Stimulated activated CD4-positive, alpha-beta T cell treated with anti-CD3 and anti-CD28 coated beads, Interleukin-2, amount 100 ng/mL, for 4 hours (primary cell): ENCODE measurements around the gene RGS3.
"Not testable (repeated sequence)": the region's sequence is repeated elsewhere in the genome, so short reads cannot be mapped to it uniquely, and the experiment has no call there.

Source experiments
- DNase-seq: peaks from one replicate; pipeline ENCODE4 v3.0.0-alpha.2; 2020; ENCODE audit warnings: low read depth

RGS3 gene

GRCh38 chr9:113547501-113547900 lies 84.0 kb downstream of the RGS3 start:
- DNase-seq: no peak

GRCh38 chr9:113548221-113549041 lies 84.9 kb downstream of the RGS3 start:
- peak; percentile 35 for DNase-seq

- DNase-seq: not testable (repeated sequence)
These were observed 86.4 kb downstream of the RGS3 start for GRCh38 chr9:113549892-113550291.

- no peak for DNase-seq
These were observed 93.5 kb downstream of the RGS3 start for GRCh38 chr9:113556877-113557593.

- no peak for DNase-seq
These were observed 95.3 kb downstream of the RGS3 start for GRCh38 chr9:113558632-113559502.

- DNase-seq: no peak
These were observed 96.6 kb downstream of the RGS3 start for GRCh38 chr9:113559834-113560800.

GRCh38 chr9:113562653-113563381 lies 99.3 kb downstream of the RGS3 start:
- no peak for DNase-seq

GRCh38 chr9:113563826-113564497 lies 100.4 kb downstream of the RGS3 start:
- DNase-seq: no peak

- DNase-seq: no peak
These were observed 101.1 kb downstream of the RGS3 start for GRCh38 chr9:113564498-113565237.

GRCh38 chr9:113566016-113566711 lies 102.6 kb downstream of the RGS3 start:
- no peak for DNase-seq

- DNase-seq: no peak
These were observed 103.2 kb downstream of the RGS3 start for GRCh38 chr9:113566712-113567071.

GRCh38 chr9:113567361-113568080 lies 104.0 kb downstream of the RGS3 start:
- no peak for DNase-seq

- no peak for DNase-seq
These were observed 104.5 kb downstream of the RGS3 start for GRCh38 chr9:113568081-113568435.

- no peak for DNase-seq
These were observed 105.2 kb downstream of the RGS3 start for GRCh38 chr9:113568571-113569321.

- no peak for DNase-seq
These were observed 106.0 kb downstream of the RGS3 start for GRCh38 chr9:113569472-113570060.

GRCh38 chr9:113570106-113570505 lies 106.6 kb downstream of the RGS3 start:
- DNase-seq: no peak
